Occipital lobe (tissue), 2 donors: ENCODE data around the gene MRPS10. TPM values are rescaled to one million over a fixed set of nuclear protein-coding genes. Genes with fewer than 3 reads are reported as not detected.
"Not testable (repeated sequence)": the region's sequence is repeated elsewhere in the genome, so short reads cannot be mapped to it uniquely, and the experiment has no call there.

ENCODE experiments used
- DNase-seq: peaks from one replicate; lab custom pipeline; 2025; lab: John Stamatoyannopoulos, UW
- total RNA-seq: library from RNA; depleted of rRNA; stranded (reverse); fragments of >200 nt; gene quantifications from one replicate; pipeline ENCODE4 v1.2.3, GENCODE V29; 2014

Gene MRPS10
- total RNA-seq, 1 donor from 2014 or later = 43.0 TPM

GRCh38 chr6:42239333-42239732 lies 21.7 kb upstream of the MRPS10 start:
- DNase-seq = no peak

DNA sequence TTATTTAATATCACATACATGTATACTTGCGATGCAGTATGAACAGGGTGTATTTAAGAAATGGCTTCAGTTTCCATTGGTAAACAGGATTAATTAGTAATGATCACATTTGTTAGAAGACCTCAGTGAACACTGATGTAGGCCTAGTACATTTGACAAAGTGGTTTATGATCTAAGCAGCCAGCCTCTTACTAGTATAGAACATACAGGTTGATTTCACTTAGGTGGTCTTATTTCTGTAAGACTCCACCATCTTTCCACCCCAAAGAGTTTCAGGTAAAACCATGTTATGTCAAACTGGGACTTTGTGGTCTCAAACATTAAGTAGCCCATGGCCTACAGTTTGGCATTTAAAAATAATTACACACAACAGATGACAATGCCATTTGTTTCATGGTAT lies 20.2 kb upstream of the MRPS10 start:
- DNase-seq = no peak

- DNase-seq = no peak
Measured at GRCh38 chr6:42236682-42237473, 19.2 kb upstream of the MRPS10 start.

GRCh38 chr6:42236030-42236429 lies 18.4 kb upstream of the MRPS10 start:
- DNase-seq = no peak

DNA sequence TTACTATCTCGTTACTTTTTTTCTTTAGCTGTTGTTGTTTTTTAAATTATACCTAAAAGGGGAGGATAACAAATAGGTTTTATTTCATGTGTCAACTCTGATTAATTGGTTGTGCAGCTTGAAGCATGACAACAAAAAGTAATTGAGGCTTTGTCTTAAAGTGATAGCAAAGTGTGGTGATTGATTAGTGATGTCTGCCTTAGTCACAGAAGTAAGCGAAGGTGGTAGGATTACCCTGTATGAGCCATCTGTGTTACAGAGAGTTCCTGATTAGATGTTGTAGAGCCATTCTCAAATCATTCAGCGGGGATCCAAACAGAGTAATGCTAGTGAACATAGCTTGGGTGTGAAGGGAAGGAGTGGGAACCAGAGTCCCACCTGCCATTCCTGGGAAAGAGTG lies 14.4 kb upstream of the MRPS10 start:
- DNase-seq = no peak

DNA sequence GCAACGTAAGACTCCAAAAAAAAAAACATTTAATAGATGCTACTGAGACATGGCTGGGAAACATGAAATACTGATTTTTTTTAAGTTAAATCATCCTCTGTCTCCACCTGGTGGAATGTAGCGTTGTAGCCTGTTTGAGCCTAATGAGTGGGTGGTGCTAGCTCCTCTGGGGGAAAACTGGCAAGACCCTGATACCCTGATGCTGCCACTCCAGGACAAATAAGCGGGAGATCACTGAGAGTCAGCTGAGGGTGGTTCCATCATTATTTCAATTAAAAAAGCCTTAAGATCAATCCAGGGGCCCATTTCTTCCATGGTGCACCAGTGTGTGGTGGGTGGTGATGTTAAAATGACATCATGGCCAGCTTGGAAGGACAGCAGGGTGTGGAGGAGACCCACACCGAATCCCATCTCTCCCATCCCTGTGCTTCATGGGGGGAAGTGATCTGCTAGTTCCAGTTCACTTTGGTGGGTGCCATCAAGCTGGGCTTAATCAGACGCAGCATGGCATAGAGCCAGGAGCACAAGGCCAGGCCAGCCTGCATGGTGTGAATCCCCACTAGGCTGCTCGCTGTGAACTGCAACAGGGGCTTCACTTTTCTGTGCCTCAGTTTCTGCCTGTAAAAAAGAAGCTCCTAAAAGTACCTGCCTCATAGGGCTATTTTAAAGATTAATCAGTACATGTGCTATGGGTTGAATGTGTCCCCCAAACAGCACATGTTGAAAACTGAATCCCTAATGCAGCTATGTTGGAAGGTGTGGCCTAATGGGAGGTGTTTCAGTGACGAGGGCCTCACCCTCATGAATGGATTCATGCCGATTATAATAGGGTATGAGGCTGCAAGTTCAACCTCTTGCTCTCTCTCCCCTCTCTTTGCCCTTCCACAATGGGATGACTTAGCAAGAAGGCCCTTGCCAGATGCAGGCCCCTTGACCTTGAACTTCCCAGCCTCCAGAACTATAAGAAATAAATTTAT lies 13.0 kb upstream of the MRPS10 start:
- no peak for DNase-seq

GRCh38 chr6:42229506-42230119 lies 12.0 kb upstream of the MRPS10 start:
- no peak for DNase-seq

DNA sequence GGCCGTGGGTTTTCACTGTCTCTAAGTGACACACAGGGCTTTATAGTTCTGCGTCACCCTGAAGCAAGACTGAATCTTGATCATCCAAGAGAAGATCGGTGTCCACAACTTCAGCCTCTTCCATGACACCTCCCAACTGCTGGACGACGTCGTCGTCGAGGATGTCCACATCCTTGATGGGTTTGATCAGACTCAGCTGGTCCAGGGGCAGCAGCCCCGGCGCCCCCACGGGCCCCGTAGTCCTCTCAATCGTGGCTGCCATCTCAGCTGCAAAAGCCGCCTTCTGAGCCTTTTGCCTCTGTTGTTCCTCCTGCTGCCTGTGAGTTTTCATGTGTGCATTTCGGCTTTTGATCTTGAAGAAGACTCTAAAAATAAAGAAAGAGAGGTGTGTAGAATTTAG lies 10.6 kb upstream of the MRPS10 start:
- no peak for DNase-seq

- no peak for DNase-seq
Measured at GRCh38 chr6:42227173-42227850, 9.7 kb upstream of the MRPS10 start.

DNA sequence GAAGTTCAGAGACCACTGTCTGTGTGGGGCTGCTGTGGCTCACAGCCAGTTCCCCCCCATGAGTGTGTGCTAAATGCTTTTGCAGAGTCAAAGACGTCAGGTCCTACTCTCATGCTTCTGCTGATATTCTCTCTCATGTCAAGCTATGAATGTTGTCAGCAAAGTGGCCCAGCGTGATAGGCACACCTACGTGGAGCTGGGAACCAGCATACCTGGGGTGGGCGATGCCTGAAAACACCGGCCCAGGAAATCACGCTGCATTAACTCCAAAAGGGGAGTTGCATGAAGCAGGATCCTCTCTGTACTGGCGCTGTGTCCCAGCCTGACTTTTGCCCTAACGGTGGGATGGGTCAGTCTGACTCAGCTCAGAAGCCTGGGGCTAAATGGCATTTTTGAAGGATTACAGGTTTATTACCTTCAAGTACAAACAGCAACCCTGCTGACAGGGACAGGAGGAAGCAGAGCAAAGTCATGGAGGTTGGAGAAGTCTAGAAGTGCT lies 9.0 kb upstream of the MRPS10 start:
- DNase-seq = no peak

- DNase-seq = no peak
Measured at GRCh38 chr6:42226161-42226611, 8.5 kb upstream of the MRPS10 start.

DNA sequence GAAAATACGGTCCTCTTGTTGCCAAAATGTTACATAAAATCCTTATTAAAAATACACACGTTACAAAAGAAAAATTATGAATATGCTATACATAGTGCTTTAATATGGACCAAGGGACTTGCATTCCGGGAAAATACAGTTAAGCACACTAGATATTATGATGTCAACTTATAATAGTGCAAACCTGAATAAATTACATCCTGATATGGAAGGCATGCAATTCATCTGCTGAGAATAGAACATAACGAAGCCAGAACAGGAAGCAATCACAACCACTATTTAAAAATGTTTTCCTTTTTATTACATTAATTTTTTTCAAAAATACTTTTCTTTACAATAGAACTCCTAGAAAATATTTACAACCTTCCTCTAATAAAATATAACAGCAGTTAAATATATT lies 7.8 kb upstream of the MRPS10 start:
- no peak for DNase-seq

GRCh38 chr6:42225029-42225339 lies 7.3 kb upstream of the MRPS10 start:
- no peak for DNase-seq

DNA sequence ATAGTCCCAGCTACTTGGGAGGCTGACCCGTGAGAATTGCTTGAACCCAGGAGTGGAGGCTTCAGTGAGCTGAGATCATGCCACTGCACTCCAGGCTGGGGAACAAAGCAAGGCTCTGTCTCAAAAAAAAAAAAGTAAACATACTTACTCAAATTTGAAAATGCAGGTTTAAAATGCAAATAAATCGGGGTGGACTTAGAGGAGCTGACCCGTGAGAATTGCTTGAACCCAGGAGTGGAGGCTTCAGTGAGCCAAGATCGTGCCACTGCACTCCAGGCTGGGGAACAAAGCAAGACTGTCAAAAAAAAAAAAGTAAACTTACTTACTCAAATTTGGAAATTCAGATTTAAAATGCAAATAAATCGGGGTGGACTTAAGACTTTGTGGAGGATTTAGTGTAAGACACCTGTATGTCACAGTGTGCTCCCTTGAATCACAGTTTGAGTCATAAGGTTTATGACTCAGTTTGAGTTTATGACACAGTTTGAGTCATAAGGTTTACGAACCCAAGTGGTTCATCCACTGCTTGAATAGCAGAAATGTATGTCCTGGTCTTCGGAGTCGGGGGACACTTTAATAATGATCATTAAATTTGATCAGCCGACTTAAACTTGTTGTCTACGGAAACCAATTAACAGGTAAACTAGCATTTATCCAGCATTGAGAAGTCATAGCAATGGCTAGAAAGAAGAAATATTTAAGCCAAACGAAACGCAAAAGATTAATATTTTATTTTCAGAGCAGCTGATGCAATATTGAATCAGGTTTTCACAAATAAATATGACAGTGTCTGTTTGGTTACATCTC lies 6.8 kb upstream of the MRPS10 start:
- DNase-seq = no peak

GRCh38 chr6:42222448-42222847 lies 4.8 kb upstream of the MRPS10 start:
- no peak for DNase-seq

- DNase-seq = no peak
Measured at GRCh38 chr6:42221546-42221945, 3.9 kb upstream of the MRPS10 start.

GRCh38 chr6:42220807-42221206 lies 3.1 kb upstream of the MRPS10 start:
- DNase-seq = no peak

DNA sequence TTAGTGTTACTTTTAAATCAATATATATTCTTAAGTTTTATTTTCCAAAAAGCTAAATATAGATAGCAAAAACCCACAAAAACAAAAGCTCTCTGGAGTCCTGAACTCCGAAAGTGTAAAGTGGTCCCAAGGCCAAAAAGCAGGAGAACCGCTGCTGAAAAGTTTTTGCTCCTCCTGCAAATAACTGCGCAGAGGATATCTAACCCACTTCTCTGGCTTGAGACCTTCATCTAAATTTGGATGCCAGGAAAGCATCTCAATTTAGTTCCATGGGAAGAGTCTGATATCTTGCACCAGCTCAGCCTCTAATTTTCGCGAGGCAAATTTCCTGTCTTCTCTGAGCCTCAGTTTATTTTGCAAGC lies 523 bp downstream of the MRPS10 start:
- no peak for DNase-seq

DNA sequence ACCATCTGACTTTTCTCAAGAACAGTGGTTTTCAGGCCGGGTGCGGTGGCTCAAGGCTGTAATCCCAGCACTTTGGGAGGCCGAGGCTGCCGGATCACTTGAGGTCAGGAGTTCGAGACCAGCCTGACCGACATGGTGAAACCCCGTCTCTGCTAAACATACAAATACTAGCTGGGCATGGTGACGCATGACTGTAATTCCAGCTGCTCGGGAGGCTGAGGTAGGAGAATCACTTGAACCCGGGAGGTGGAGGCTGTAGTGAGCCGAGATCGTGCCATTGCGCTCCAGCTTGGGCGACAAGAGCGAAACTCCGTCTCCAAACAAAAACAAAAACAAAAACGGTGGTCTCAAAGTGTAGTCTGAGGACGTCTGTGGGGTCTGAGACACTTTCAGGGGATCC lies 1.2 kb downstream of the MRPS10 start:
- not testable (repeated sequence) for DNase-seq

GRCh38 chr6:42212442-42212841 lies 5.2 kb downstream of the MRPS10 start:
- DNase-seq = no peak

DNA sequence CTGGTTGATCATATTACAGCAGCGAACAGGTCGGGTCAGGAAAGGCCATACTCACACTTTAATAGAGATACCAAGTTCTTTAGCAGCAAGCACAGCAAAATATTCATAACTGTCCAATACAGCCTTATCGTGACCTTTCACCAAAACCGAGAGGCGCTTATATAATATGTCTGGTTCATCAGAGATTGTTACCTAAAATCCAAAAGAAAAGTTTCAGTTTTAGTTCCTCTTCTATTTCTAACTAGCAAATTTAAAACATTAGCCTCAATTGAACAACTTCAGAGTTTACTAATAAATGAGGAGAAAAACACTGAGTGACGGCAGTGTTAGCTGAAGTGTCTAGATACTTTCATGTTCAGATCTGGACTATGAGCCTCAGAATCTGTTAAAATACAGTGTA lies 5.9 kb downstream of the MRPS10 start:
- DNase-seq = no peak
